Fibroblast of mammary gland (primary cell): Measurements from ENCODE around the gene DDX17.

Experiments
- DNase-seq: peaks from one replicate; pipeline ENCODE4 v3.0.0-alpha.2; 2010; ENCODE audit warnings: low read depth
- H3K4me3 ChIP-seq: 2 replicates; pipeline ENCODE4 v1.5.1; 2011; ENCODE audit warnings: low read depth, mild to moderate bottlenecking, low read length, moderate library complexity; ENCODE audit not compliant: control insufficient read depth
- CTCF ChIP-seq: conservative IDR thresholded peaks from 2 replicates; pipeline ENCODE4 v1.5.1; 2011; ENCODE audit warnings: low read depth, low read length, inconsistent platforms; ENCODE audit not compliant: control insufficient read depth, insufficient read depth

The DDX17 gene

GRCh38 chr22:38435965-38436364 lies 70.1 kb downstream of the DDX17 start:
- H3K4me3 ChIP-seq, result no peak overlapping the region
- TF ChIP-seq CTCF, result no peak

GRCh38 chr22:38435010-38435409 lies 71.1 kb downstream of the DDX17 start:
- no peak for DNase-seq
- TF ChIP-seq CTCF, result no peak
- H3K4me3 ChIP-seq, result no peak overlapping the region

More at GRCh38 chr22:38435965-38436364, 70.1 kb downstream of the DDX17 start:
- DNase-seq, result no peak

GRCh38 chr22:38433871-38434270 lies 72.2 kb downstream of the DDX17 start:
- no peak for DNase-seq
- H3K4me3 ChIP-seq, result no peak overlapping the region
- TF ChIP-seq CTCF, result no peak
